Stomach (tissue), 9 donors: ENCODE data around the gene MRM1. TPM values are rescaled to one million over a fixed set of nuclear protein-coding genes. Genes with fewer than 3 reads are reported as not detected.
A peak's percentile ranks its signal among the peaks of the same experiment; 100 is the strongest.

Experiments used
- DNase-seq, 2 donors: peaks; one replicate each; pipeline versions ENCODE4 v3.0.0 to v3.0.0-alpha.2; 2013 to 2019
- H3K27ac ChIP-seq, 5 donors: fragments of 200-600 bp in 4 of 5; sonication (generic) in 4 of 5; one replicate each; pipeline ENCODE4 v1.5.1; 2013 to 2019; ENCODE audit warnings: mild to moderate bottlenecking in 1 of 5, moderate library complexity in 1 of 5
- H3K27me3 ChIP-seq, 3 donors: fragments of 200-600 bp; sonication (generic); one replicate each; pipeline ENCODE4 v1.5.1; 2017 to 2019; ENCODE audit warnings: mixed run types in 1 of 3
- H3K36me3 ChIP-seq, 4 donors: fragments of 200-600 bp; sonication (generic); 1 replicate in 3 of 4; 2 replicates in 1 of 4; pipeline ENCODE4 v1.5.1; 2016 to 2019
- H3K4me1 ChIP-seq, 4 donors: fragments of 200-600 bp; sonication (generic); one replicate each; pipeline ENCODE4 v1.5.1; 2016 to 2019
- H3K4me3 ChIP-seq, 4 donors: fragments of 200-600 bp; sonication (generic) in 3 of 4; one replicate each; pipeline ENCODE4 v1.5.1; 2016 to 2019; ENCODE audit warnings: mild to moderate bottlenecking in 1 of 4
- H3K9me3 ChIP-seq, 4 donors: fragments of 200-600 bp; sonication (generic); one replicate each; pipeline ENCODE4 v1.5.1; 2016 to 2019
- EP300 ChIP-seq: sonication (generic); formaldehyde crosslinking; IDR thresholded peaks from one replicate; pipeline ENCODE4 v1.6.1; 2017; ENCODE audit warnings: antibody characterized with exemption
- POLR2A ChIP-seq, 4 donors: fragments of 450-650 bp; IDR thresholded peaks; one replicate each; pipeline ENCODE4 v1.6.1; 2016; ENCODE audit warnings: antibody characterized with exemption in 4 of 4, control low read depth in 2 of 4, mild to moderate bottlenecking in 1 of 4, moderate library complexity in 1 of 4
- POLR2AphosphoS5 ChIP-seq, 3 donors: sonication (generic); formaldehyde crosslinking; IDR thresholded peaks; one replicate each; pipeline ENCODE4 v1.6.1; 2016; ENCODE audit warnings: antibody characterized with exemption in 3 of 3
- WGBS, 5 donors: extraction: QIAGEN DNeasy Blood & Tissue Kit in 3 of 5; methylation state at CpG; one replicate each; pipeline versions ENCODE4 v1.1.5 to v1.1.7; 2013 to 2018; 5-methylcytosine and 5-hydroxymethylcytosine counted together
- intact Hi-C: fragments of 100-400 bp; cut with DNase I; formaldehyde crosslinking; loops from one replicate; pipeline ENCODE4 v1.15.1; 2023; ENCODE audit warnings: low total_unique reads
- polyA plus RNA-seq, 3 donors: library from polyadenylated mRNA; stranded (reverse); fragments of 200-250 nt; gene quantifications; one replicate each; pipeline ENCODE4 v1.2.3, GENCODE V29; 2013
- total RNA-seq, 5 donors: library from RNA; depleted of rRNA; stranded (reverse); fragments of >200 nt; gene quantifications; one replicate each; pipeline versions ENCODE4 v1.1.0 to v1.2.3, GENCODE V29; 2014 to 2016
- TF ChIP-seq, protein P1 (sequence below), 7 experiments: fragments of 450-650 bp in 4 of 7; fragments of 200-600 bp in 3 of 7; sonication (generic) in 3 of 7; IDR thresholded peaks; one replicate each; pipeline ENCODE4 v1.5.1; 2016 to 2019; ENCODE audit warnings: antibody characterized with exemption in 7 of 7, control low read depth in 2 of 7, mild to moderate bottlenecking in 1 of 7
- donor health status: healthy with polysubstance abuse.
- donor health status: Bipolar disorder and iron deficiency.
- donor health status: healthy.

The MRM1 gene
- total and polyA plus RNA-seq, 8 donors, result 1.8 to 38.5 (median 7.8) TPM; not detected in 1

DNA sequence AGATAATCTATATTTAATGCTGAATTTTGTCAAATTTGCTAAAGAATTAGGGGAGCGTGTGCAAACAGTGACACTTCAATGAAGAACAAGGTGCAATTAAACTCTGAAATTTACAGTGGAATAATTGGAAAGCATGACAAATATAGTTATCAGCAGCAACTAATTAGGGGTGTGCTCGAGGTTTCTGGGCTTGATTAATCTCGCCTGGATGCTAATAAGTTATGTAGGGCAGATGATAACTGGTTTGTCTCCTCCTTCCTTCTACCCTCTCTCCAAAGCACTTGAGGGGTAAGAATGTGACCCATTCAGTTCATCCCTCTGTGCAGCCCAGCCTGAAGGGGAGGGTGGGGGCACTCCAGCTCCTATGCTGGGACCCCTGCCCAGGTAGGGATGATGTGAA is 21.9 kb downstream of the MRM1 start:
- WGBS, 5 donors, result 53 to 75% (median 66%) methylated on average over 3 of the region's 3 CpGs
- DNase-seq, result no peak
- Histone ChIP-seq H3K36me3 (no peaks in the 10 kb centered on the region), H3K4me1 (peaks cover 0 to 5% (median 0%) of the 10 kb centered on the region in 4 donors), H3K27ac (no peak overlapping the region), H3K27me3 (peaks cover 0 to 20% (median 0%) of the 10 kb centered on the region in 3 donors), H3K4me3 (no peak overlapping the region), H3K9me3 (no peaks in the 10 kb centered on the region)
- intact Hi-C loops, result no loop called here
- TF ChIP-seq POLR2AphosphoS5 (IDR thresholded peaks at IDR 0.05) (no peak), EP300 (no peak), POLR2A (IDR thresholded peaks at IDR 0.05) (no peak)
- TF ChIP-seq, protein P1, sequence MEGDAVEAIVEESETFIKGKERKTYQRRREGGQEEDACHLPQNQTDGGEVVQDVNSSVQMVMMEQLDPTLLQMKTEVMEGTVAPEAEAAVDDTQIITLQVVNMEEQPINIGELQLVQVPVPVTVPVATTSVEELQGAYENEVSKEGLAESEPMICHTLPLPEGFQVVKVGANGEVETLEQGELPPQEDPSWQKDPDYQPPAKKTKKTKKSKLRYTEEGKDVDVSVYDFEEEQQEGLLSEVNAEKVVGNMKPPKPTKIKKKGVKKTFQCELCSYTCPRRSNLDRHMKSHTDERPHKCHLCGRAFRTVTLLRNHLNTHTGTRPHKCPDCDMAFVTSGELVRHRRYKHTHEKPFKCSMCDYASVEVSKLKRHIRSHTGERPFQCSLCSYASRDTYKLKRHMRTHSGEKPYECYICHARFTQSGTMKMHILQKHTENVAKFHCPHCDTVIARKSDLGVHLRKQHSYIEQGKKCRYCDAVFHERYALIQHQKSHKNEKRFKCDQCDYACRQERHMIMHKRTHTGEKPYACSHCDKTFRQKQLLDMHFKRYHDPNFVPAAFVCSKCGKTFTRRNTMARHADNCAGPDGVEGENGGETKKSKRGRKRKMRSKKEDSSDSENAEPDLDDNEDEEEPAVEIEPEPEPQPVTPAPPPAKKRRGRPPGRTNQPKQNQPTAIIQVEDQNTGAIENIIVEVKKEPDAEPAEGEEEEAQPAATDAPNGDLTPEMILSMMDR (IDR thresholded peaks at IDR 0.05), result no peak

DNA sequence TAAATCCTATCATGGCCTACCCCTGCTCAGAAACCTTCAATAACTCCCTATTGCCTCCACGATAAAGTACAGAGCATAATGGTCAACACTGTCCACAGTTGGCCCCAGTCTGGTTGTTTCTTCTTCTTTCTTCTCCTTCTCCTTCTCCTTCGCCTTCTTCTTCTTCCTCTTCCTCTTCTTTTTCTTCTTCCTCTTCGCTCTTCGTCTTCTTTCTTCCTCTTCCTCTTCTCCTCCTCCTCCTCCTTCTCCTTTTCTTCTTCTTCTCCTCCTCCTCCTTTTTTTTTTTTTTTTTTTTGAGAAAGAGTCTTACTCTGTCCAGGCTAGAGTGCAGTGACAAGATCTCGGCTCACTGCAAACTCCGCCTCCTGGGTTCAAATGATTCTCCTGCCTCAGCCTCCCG is 23.8 kb downstream of the MRM1 start:
- 82 to 84% (median 83%) methylated on average over 7 of the region's 7 CpGs for WGBS, 5 donors
- Histone ChIP-seq H3K9me3 (no peaks in the 10 kb centered on the region), H3K4me1 (peaks cover 0 to 7% (median 5%) of the 10 kb centered on the region in 4 donors), H3K4me3 (no peak overlapping the region), H3K27ac (no peak overlapping the region), H3K36me3 (no peaks in the 10 kb centered on the region), H3K27me3 (peaks cover 0 to 16% (median 0%) of the 10 kb centered on the region in 3 donors)
- no peak for DNase-seq
- intact Hi-C loops, result loop anchor here (5.0 kb wide), 1 partner anchor 427 kb away; no protein-coding TSS in a partner anchor
- TF ChIP-seq POLR2A (IDR thresholded peaks at IDR 0.05), result no peak
- no peak for TF ChIP-seq EP300

DNA sequence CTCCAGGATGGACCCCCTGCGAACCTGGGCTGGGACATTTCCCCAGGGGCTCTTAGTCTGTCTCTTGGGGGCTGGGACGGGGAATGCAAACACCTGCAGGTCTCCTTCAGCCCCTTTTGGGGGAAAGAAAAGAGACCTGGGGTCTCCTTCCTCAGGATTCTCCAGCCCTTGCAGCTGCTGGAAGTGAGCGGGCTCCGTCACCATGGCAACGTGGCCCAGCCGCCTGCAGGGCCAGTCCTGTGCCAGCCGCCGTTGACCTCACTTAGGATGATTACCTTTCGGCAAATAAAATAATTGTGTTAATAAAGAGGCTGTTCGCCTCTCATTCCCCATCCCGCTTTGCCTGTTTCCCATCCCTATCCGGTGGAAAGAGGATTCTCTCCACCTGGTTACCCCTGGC is 25.7 kb downstream of the MRM1 start:
- Histone ChIP-seq H3K27ac (no peak overlapping the region), H3K9me3 (no peaks in the 10 kb centered on the region), H3K36me3 (no peaks in the 10 kb centered on the region), H3K4me1 (peaks cover 0 to 7% (median 5%) of the 10 kb centered on the region in 4 donors), H3K4me3 (no peak overlapping the region), H3K27me3 (peaks cover 0 to 28% (median 0%) of the 10 kb centered on the region in 3 donors)
- TF ChIP-seq, protein P1 (IDR thresholded peaks at IDR 0.05), result no peak
- TF ChIP-seq EP300 (no peak), POLR2AphosphoS5 (IDR thresholded peaks at IDR 0.05) (no peak), POLR2A (IDR thresholded peaks at IDR 0.05) (no peak)
- peak in 1 of 2 donors; percentile 54 for DNase-seq
- intact Hi-C loops, result loop anchor here (5.0 kb wide), 1 partner anchor 425 kb away; no protein-coding TSS in a partner anchor
- 63 to 81% (median 69%) methylated on average over 12 of the region's 12 CpGs for WGBS, 5 donors

DNA sequence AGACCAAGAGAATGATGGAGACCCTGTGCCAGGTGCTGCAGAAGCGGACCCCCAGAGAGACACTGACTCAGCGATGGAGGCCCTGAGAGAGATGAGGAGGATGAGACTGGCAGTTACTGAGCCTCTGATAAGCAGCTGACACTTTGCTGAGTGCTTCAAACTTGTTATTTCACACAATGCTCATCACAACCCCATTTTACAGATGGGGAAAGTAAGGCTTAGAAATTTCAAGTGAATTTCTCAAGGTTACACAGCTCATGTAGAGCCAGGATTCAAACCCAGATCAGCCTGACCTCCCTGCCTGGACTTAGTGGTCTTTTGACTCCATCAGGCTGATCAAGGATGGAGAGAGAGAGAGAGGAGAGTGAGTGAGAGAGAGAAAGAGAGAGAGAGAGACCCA is 27.2 kb downstream of the MRM1 start:
- Histone ChIP-seq H3K27me3 (peaks cover 0 to 43% (median under 1%) of the 10 kb centered on the region in 3 donors), H3K4me1 (peaks cover 0 to 7% (median 5%) of the 10 kb centered on the region in 4 donors), H3K9me3 (no peaks in the 10 kb centered on the region), H3K36me3 (no peaks in the 10 kb centered on the region), H3K27ac (no peak overlapping the region), H3K4me3 (no peak overlapping the region)
- intact Hi-C loops, result loop anchor here (5.0 kb wide), 1 partner anchor 424 kb away; no protein-coding TSS in a partner anchor
- DNase-seq, result no peak
- WGBS, 5 donors, result 94 to 100% (median 98%) methylated on average over 2 of the region's 2 CpGs
- TF ChIP-seq EP300, result no peak
- TF ChIP-seq POLR2AphosphoS5 (IDR thresholded peaks at IDR 0.05), result no peak
- TF ChIP-seq POLR2A (IDR thresholded peaks at IDR 0.05), result no peak

DNA sequence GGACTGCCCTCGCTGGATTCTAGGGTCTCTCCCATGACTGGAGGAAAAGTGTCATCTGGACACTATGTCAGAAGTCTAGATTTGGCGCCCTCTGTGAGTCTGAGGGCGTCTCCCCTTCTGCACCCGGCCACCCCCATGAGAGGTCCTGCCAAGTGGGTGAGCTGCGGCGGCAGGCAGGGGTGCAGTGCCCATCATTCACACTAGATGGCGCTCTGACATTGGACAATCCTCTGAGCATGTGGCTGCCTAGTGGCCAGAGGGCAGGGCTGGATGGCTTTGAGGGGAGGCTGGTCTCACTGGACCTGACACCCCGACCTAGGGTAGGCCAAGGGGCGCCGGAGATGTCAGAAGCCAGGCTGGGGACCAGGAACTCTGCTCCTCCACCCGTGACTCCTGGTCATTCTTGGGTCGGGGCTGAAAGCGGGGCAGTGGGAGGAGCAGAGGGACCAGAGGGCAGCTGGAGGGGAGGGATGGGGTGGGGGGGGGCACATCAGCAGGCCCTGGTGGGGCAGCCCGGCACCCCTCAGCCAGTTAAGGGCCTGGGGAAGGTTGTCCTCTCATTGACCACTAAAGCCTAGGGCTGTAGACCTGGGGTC is 28.0 kb downstream of the MRM1 start:
- H3K27me3 ChIP-seq, result peaks cover 0 to 51% (median 5%) of the 10 kb centered on the region in 3 donors
- DNase-seq, result peak; percentile 79 to 91
- no peak overlapping the region for H3K4me3 ChIP-seq
- H3K9me3 ChIP-seq, result no peaks in the 10 kb centered on the region
- no peak for TF ChIP-seq EP300
- peak in 1 of 3 donors; percentile 33 for TF ChIP-seq POLR2AphosphoS5 (IDR thresholded peaks at IDR 0.05)
- TF ChIP-seq, protein P1 (IDR thresholded peaks at IDR 0.05), result peak in 6 of 7 experiments; percentile 42 to 99 (median 98)
- 19 to 32% (median 20%) methylated on average over 8 to 14 of the region's 14 CpGs for WGBS, 5 donors
- no peak overlapping the region for H3K27ac ChIP-seq
- H3K36me3 ChIP-seq, result no peaks in the 10 kb centered on the region
- intact Hi-C loops, result loop anchor here (5.0 kb wide), 1 partner anchor 423 kb away; no protein-coding TSS in a partner anchor
- H3K4me1 ChIP-seq, result peaks cover 0 to 7% (median 5%) of the 10 kb centered on the region in 4 donors
